HK-2 (cell line): ENCODE measurements around the gene KRT33B.
"Not testable (repeated sequence)": the region's sequence is repeated elsewhere in the genome, so short reads cannot be mapped to it uniquely, and the experiment has no call there.

Source experiments
- DNase-seq: peaks from one replicate; pipeline ENCODE4 v3.0.0-alpha.2; 2018; ENCODE audit not compliant: unreplicated experiment

KRT33B gene

GRCh38 chr17:41347869-41348760 lies 21.5 kb downstream of the KRT33B start:
- DNase-seq = no peak

GRCh38 chr17:41346421-41346820 lies 23.2 kb downstream of the KRT33B start:
- not testable (repeated sequence) for DNase-seq

GRCh38 chr17:41345992-41346391 lies 23.6 kb downstream of the KRT33B start:
- no peak for DNase-seq

GRCh38 chr17:41343029-41343428 lies 26.6 kb downstream of the KRT33B start:
- DNase-seq = no peak

- DNase-seq = no peak
These were observed 28.4 kb downstream of the KRT33B start for GRCh38 chr17:41340934-41341861.

GRCh38 chr17:41340494-41340893 lies 29.1 kb downstream of the KRT33B start:
- no peak for DNase-seq

- DNase-seq = no peak
These were observed 29.9 kb downstream of the KRT33B start for GRCh38 chr17:41339571-41340172.

- DNase-seq = no peak
These were observed 30.6 kb downstream of the KRT33B start for GRCh38 chr17:41338961-41339485.

- no peak for DNase-seq
These were observed 33.9 kb downstream of the KRT33B start for GRCh38 chr17:41335747-41336146.

- DNase-seq = no peak
These were observed 35.0 kb downstream of the KRT33B start for GRCh38 chr17:41334385-41335305.

GRCh38 chr17:41333836-41334235 lies 35.8 kb downstream of the KRT33B start:
- DNase-seq = no peak

- DNase-seq = no peak
These were observed 36.5 kb downstream of the KRT33B start for GRCh38 chr17:41333098-41333497.

GRCh38 chr17:41332239-41332638 lies 37.4 kb downstream of the KRT33B start:
- DNase-seq = no peak

GRCh38 chr17:41331606-41332005 lies 38.0 kb downstream of the KRT33B start:
- no peak for DNase-seq

GRCh38 chr17:41329279-41329948 lies 40.2 kb downstream of the KRT33B start:
- DNase-seq = peak; percentile 71

- DNase-seq = no peak
These were observed 41.4 kb downstream of the KRT33B start for GRCh38 chr17:41328207-41328606.

- no peak for DNase-seq
These were observed 42.0 kb downstream of the KRT33B start for GRCh38 chr17:41327411-41328120.

GRCh38 chr17:41326173-41327145 lies 43.2 kb downstream of the KRT33B start:
- no peak for DNase-seq
